GM23338 (cell line): ENCODE measurements around the gene FKBP1B. TPM values are rescaled to one million over a fixed set of nuclear protein-coding genes. Genes with fewer than 3 reads are reported as not detected.

ENCODE experiments used
- ATAC-seq: fragments of 200-7000 bp; cut with Tn5 transposase; 3 replicates; pipeline ENCODE4 v1.9.1; 2020
- DNase-seq: peaks from one replicate; pipeline ENCODE4 v3.0.0-alpha.2; 2015; ENCODE audit warnings: low spot score
- H2AFZ ChIP-seq: fragments of 200-600 bp; sonication (generic); 2 replicates; pipeline ENCODE4 v1.8.0; 2016; ENCODE audit warnings: antibody characterized with exemption, mild to moderate bottlenecking, moderate library complexity
- H3F3A ChIP-seq: fragments of 200-600 bp; sonication (generic); replicated peaks from 2 replicates; pipeline ENCODE4 v1.8.0; 2017; ENCODE audit warnings: antibody characterized with exemption, mixed run types, low read depth
- H3K27ac ChIP-seq: fragments of 200-600 bp; sonication (generic); 2 replicates; pipeline ENCODE4 v1.6.1; 2016; ENCODE audit warnings: low read depth
- H3K27me3 ChIP-seq: fragments of 200-600 bp; sonication (generic); 2 replicates; pipeline ENCODE4 v1.8.0; 2016; ENCODE audit warnings: mild to moderate bottlenecking, mixed run types, moderate library complexity; ENCODE audit not compliant: insufficient read depth
- H3K36me3 ChIP-seq: fragments of 200-600 bp; sonication (generic); 2 replicates; pipeline ENCODE4 v1.8.0; 2016; ENCODE audit warnings: mild to moderate bottlenecking; ENCODE audit not compliant: insufficient read depth
- H3K4me1 ChIP-seq: fragments of 200-600 bp; sonication (generic); 2 replicates; pipeline ENCODE4 v1.8.0; 2016; ENCODE audit warnings: mild to moderate bottlenecking, moderate library complexity; ENCODE audit not compliant: insufficient read depth
- H3K4me2 ChIP-seq: fragments of 200-600 bp; sonication (generic); 2 replicates; pipeline ENCODE4 v1.7.1; 2017; ENCODE audit warnings: mixed run types
- H3K4me3 ChIP-seq: fragments of 200-600 bp; sonication (generic); 2 replicates; pipeline ENCODE4 v1.6.1; 2016; ENCODE audit warnings: mixed run types
- H3K79me2 ChIP-seq: fragments of 200-600 bp; sonication (generic); replicated peaks from 2 replicates; pipeline ENCODE4 v1.8.0; 2017; ENCODE audit warnings: mild to moderate bottlenecking; ENCODE audit not compliant: insufficient read depth
- H3K9me2 ChIP-seq: fragments of 200-600 bp; sonication (generic); 2 replicates; pipeline ENCODE4 v1.8.0; 2017; ENCODE audit not compliant: insufficient read depth
- H4K20me1 ChIP-seq: fragments of 200-600 bp; sonication (generic); replicated peaks from 2 replicates; pipeline ENCODE4 v1.8.0; 2017; ENCODE audit warnings: mild to moderate bottlenecking; ENCODE audit not compliant: insufficient read depth
- H3K27ac Mint-ChIP-seq: 2 replicates; pipeline ENCODE4 v1.8.0; 2020; ENCODE audit warnings: inconsistent platforms, mild to moderate bottlenecking, moderate library complexity, mixed read lengths
- H3K27me3 Mint-ChIP-seq: 3 replicates; pipeline ENCODE4 v1.8.0; 2022; ENCODE audit warnings: low read depth, mild to moderate bottlenecking, moderate library complexity, mixed read lengths, inconsistent platforms; ENCODE audit not compliant: insufficient read depth, poor library complexity
- H3K36me3 Mint-ChIP-seq: 3 replicates; pipeline ENCODE4 v1.8.0; 2021; ENCODE audit warnings: low read depth, mild to moderate bottlenecking, inconsistent platforms, moderate library complexity, mixed read lengths
- H3K4me1 Mint-ChIP-seq: 3 replicates; pipeline ENCODE4 v1.8.0; 2020; ENCODE audit warnings: mild to moderate bottlenecking, inconsistent platforms, mixed read lengths
- H3K4me3 Mint-ChIP-seq: 3 replicates; pipeline ENCODE4 v1.8.0; 2021; ENCODE audit warnings: moderate library complexity, mild to moderate bottlenecking, inconsistent platforms, mixed read lengths
- H3K9me3 Mint-ChIP-seq: 3 replicates; pipeline ENCODE4 v1.8.0; 2020; ENCODE audit warnings: moderate library complexity, mild to moderate bottlenecking, inconsistent platforms, mixed read lengths
- CREB1 ChIP-seq: fragments of 250-450 bp; sonication (Bioruptor Pico); IDR thresholded peaks from 2 replicates; pipeline ENCODE4 v1.5.0; 2020; ENCODE audit warnings: low read depth, mild to moderate bottlenecking, moderate library complexity
- EZH2 ChIP-seq: fragments of 200-600 bp; sonication (generic); IDR thresholded peaks from one replicate; pipeline ENCODE4 v1.8.0; 2017; ENCODE audit warnings: antibody characterized with exemption, mild to moderate bottlenecking, low read depth; ENCODE audit not compliant: unreplicated experiment
- EZH2phosphoT487 ChIP-seq: fragments of 200-600 bp; sonication (generic); IDR thresholded peaks from one replicate; pipeline ENCODE4 v1.8.1; 2018; ENCODE audit warnings: antibody characterized with exemption; ENCODE audit not compliant: unreplicated experiment
- JUNB ChIP-seq: IDR thresholded peaks from one replicate; pipeline ENCODE4 v1.6.1; 2016; ENCODE audit warnings: antibody characterized with exemption; ENCODE audit not compliant: unreplicated experiment
- NANOG ChIP-seq: IDR thresholded peaks from 2 replicates; pipeline ENCODE4 v1.6.1; 2016; ENCODE audit warnings: antibody characterized with exemption, borderline replicate concordance
- POLR2AphosphoS5 ChIP-seq: IDR thresholded peaks from 2 replicates; pipeline ENCODE4 v1.6.1; 2016; ENCODE audit warnings: antibody characterized with exemption, low read depth
- STAT1 ChIP-seq: IDR thresholded peaks from one replicate; pipeline ENCODE4 v1.6.1; 2016; ENCODE audit warnings: antibody characterized with exemption; ENCODE audit not compliant: unreplicated experiment
- ZNF114 ChIP-seq: fragments of 250-450 bp; sonication (Bioruptor Pico); IDR thresholded peaks from 2 replicates; pipeline ENCODE4 v1.5.0; 2020; ENCODE audit warnings: mild to moderate bottlenecking, moderate library complexity
- ZNF331 ChIP-seq: fragments of 250-450 bp; sonication (Bioruptor Pico); IDR thresholded peaks from 2 replicates; pipeline ENCODE4 v1.5.0; 2020; ENCODE audit warnings: low read depth, mild to moderate bottlenecking, moderate library complexity
- polyA plus RNA-seq: library from polyadenylated mRNA; unstranded; fragments of >200 nt; fragmentation: Nextera tagmentation; extraction: Ambion mirVana; gene quantifications from 2 replicates; pipeline ENCODE4 v1.2.1, GENCODE V29; 2016
- total RNA-seq: library from RNA; depleted of rRNA; stranded (reverse); fragments of >200 nt; shearing (Covaris generic); gene quantifications from 2 replicates; pipeline ENCODE4 v1.2.3, GENCODE V29; 2014
- TF ChIP-seq, protein P1 (sequence below), 2 experiments: fragments of 200-600 bp in 1 of 2; sonication (generic) in 1 of 2; conservative IDR thresholded peaks; 2 replicates each; pipeline versions ENCODE4 v1.5.1 to v1.6.1; 2016 to 2017; ENCODE audit warnings: antibody characterized with exemption in 2 of 2, low read depth in 2 of 2, mild to moderate bottlenecking in 2 of 2, moderate library complexity in 1 of 2
- TF ChIP-seq, protein P2 (sequence below): IDR thresholded peaks from 2 replicates; pipeline ENCODE4 v1.6.1; 2016; ENCODE audit warnings: antibody characterized with exemption
- TF ChIP-seq, protein P3 (sequence below): IDR thresholded peaks from one replicate; pipeline ENCODE4 v1.6.1; 2018; ENCODE audit warnings: antibody characterized with exemption; ENCODE audit not compliant: unreplicated experiment
- TF ChIP-seq, protein P4 (sequence below): fragments of 250-450 bp; sonication (Bioruptor Pico); IDR thresholded peaks from 2 replicates; pipeline ENCODE4 v1.5.0; 2020; ENCODE audit warnings: mild to moderate bottlenecking, moderate library complexity

Gene FKBP1B
- total and polyA plus RNA-seq, 2 experiments from 2014 or later: 48.2 to 77.1 TPM

DNA sequence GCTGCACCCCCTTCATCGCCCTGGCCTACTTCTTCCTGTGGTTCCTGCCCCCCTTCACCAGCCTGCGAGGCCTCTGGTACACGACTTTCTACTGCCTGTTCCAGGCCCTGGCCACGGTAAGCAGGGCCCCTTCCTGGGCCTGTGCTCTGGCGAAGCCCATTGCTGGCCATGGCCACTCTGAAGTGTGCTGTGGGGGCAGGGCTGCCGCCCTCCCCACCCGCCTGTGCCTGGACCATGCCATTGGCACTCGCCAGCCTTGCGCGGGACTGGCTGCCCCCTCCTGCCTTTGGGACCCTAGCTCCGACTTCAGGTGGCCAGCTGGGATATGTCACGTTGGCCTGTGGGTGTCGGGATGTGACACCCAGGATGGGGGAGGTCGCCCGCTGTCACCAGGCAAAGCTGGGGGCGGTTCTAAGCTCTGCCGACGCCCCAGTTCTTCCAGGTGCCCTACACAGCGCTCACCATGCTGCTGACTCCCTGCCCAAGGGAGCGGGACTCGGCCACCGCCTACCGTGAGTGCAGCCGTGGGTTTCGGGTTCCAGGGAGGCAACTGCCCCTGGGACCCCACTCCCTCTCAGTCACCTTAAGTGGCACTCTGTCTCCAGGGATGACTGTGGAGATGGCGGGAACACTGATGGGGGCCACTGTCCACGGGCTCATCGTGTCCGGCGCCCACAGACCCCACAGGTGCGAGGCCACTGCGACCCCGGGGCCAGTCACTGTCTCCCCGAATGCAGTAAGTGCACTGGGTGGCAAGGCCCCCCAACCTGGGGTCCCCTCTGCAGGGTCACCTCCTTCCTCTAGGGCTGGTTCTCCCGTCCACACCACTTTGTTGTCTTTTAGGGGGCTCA lies 32.5 kb upstream of the FKBP1B start:
- Histone ChIP-seq H3K27ac (no peak overlapping the region), H3K79me2 (no peaks in the 10 kb centered on the region), H2AFZ (no peak overlapping the region), H3F3A (no peaks in the 10 kb centered on the region), H3K4me2 (no peak overlapping the region), H3K9me2 (no peaks in the 10 kb centered on the region), H3K4me1 (peaks cover 16% of the 10 kb centered on the region; the same call in 1 of the 2 replicates), H3K27me3 (no peaks in the 10 kb centered on the region), H3K36me3 (no peaks in the 10 kb centered on the region), H3K4me3 (no peak overlapping the region), H4K20me1 (no peaks in the 10 kb centered on the region)
- no peak overlapping the region for H3K27ac Mint-ChIP-seq
- H3K9me3 Mint-ChIP-seq: no peaks in the 10 kb centered on the region
- H3K27me3 Mint-ChIP-seq: peaks cover 14% of the 10 kb centered on the region
- no peak for TF ChIP-seq CREB1 (CRISPR knock-in tag)
- TF ChIP-seq STAT1: no peak
- TF ChIP-seq, protein P1, sequence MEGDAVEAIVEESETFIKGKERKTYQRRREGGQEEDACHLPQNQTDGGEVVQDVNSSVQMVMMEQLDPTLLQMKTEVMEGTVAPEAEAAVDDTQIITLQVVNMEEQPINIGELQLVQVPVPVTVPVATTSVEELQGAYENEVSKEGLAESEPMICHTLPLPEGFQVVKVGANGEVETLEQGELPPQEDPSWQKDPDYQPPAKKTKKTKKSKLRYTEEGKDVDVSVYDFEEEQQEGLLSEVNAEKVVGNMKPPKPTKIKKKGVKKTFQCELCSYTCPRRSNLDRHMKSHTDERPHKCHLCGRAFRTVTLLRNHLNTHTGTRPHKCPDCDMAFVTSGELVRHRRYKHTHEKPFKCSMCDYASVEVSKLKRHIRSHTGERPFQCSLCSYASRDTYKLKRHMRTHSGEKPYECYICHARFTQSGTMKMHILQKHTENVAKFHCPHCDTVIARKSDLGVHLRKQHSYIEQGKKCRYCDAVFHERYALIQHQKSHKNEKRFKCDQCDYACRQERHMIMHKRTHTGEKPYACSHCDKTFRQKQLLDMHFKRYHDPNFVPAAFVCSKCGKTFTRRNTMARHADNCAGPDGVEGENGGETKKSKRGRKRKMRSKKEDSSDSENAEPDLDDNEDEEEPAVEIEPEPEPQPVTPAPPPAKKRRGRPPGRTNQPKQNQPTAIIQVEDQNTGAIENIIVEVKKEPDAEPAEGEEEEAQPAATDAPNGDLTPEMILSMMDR (conservative IDR thresholded peaks at IDR 0.05; ENCODE audit: low read depth in 2 of 2): no peak
- TF ChIP-seq ZNF114 (CRISPR knock-in tag): no peak
- TF ChIP-seq, protein P2, sequence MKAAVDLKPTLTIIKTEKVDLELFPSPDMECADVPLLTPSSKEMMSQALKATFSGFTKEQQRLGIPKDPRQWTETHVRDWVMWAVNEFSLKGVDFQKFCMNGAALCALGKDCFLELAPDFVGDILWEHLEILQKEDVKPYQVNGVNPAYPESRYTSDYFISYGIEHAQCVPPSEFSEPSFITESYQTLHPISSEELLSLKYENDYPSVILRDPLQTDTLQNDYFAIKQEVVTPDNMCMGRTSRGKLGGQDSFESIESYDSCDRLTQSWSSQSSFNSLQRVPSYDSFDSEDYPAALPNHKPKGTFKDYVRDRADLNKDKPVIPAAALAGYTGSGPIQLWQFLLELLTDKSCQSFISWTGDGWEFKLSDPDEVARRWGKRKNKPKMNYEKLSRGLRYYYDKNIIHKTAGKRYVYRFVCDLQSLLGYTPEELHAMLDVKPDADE: no peak
- TF ChIP-seq JUNB: no peak
- TF ChIP-seq NANOG: no peak
- TF ChIP-seq, protein P3, sequence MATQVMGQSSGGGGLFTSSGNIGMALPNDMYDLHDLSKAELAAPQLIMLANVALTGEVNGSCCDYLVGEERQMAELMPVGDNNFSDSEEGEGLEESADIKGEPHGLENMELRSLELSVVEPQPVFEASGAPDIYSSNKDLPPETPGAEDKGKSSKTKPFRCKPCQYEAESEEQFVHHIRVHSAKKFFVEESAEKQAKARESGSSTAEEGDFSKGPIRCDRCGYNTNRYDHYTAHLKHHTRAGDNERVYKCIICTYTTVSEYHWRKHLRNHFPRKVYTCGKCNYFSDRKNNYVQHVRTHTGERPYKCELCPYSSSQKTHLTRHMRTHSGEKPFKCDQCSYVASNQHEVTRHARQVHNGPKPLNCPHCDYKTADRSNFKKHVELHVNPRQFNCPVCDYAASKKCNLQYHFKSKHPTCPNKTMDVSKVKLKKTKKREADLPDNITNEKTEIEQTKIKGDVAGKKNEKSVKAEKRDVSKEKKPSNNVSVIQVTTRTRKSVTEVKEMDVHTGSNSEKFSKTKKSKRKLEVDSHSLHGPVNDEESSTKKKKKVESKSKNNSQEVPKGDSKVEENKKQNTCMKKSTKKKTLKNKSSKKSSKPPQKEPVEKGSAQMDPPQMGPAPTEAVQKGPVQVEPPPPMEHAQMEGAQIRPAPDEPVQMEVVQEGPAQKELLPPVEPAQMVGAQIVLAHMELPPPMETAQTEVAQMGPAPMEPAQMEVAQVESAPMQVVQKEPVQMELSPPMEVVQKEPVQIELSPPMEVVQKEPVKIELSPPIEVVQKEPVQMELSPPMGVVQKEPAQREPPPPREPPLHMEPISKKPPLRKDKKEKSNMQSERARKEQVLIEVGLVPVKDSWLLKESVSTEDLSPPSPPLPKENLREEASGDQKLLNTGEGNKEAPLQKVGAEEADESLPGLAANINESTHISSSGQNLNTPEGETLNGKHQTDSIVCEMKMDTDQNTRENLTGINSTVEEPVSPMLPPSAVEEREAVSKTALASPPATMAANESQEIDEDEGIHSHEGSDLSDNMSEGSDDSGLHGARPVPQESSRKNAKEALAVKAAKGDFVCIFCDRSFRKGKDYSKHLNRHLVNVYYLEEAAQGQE: no peak
- no peak for TF ChIP-seq POLR2AphosphoS5
- TF ChIP-seq, protein P4, sequence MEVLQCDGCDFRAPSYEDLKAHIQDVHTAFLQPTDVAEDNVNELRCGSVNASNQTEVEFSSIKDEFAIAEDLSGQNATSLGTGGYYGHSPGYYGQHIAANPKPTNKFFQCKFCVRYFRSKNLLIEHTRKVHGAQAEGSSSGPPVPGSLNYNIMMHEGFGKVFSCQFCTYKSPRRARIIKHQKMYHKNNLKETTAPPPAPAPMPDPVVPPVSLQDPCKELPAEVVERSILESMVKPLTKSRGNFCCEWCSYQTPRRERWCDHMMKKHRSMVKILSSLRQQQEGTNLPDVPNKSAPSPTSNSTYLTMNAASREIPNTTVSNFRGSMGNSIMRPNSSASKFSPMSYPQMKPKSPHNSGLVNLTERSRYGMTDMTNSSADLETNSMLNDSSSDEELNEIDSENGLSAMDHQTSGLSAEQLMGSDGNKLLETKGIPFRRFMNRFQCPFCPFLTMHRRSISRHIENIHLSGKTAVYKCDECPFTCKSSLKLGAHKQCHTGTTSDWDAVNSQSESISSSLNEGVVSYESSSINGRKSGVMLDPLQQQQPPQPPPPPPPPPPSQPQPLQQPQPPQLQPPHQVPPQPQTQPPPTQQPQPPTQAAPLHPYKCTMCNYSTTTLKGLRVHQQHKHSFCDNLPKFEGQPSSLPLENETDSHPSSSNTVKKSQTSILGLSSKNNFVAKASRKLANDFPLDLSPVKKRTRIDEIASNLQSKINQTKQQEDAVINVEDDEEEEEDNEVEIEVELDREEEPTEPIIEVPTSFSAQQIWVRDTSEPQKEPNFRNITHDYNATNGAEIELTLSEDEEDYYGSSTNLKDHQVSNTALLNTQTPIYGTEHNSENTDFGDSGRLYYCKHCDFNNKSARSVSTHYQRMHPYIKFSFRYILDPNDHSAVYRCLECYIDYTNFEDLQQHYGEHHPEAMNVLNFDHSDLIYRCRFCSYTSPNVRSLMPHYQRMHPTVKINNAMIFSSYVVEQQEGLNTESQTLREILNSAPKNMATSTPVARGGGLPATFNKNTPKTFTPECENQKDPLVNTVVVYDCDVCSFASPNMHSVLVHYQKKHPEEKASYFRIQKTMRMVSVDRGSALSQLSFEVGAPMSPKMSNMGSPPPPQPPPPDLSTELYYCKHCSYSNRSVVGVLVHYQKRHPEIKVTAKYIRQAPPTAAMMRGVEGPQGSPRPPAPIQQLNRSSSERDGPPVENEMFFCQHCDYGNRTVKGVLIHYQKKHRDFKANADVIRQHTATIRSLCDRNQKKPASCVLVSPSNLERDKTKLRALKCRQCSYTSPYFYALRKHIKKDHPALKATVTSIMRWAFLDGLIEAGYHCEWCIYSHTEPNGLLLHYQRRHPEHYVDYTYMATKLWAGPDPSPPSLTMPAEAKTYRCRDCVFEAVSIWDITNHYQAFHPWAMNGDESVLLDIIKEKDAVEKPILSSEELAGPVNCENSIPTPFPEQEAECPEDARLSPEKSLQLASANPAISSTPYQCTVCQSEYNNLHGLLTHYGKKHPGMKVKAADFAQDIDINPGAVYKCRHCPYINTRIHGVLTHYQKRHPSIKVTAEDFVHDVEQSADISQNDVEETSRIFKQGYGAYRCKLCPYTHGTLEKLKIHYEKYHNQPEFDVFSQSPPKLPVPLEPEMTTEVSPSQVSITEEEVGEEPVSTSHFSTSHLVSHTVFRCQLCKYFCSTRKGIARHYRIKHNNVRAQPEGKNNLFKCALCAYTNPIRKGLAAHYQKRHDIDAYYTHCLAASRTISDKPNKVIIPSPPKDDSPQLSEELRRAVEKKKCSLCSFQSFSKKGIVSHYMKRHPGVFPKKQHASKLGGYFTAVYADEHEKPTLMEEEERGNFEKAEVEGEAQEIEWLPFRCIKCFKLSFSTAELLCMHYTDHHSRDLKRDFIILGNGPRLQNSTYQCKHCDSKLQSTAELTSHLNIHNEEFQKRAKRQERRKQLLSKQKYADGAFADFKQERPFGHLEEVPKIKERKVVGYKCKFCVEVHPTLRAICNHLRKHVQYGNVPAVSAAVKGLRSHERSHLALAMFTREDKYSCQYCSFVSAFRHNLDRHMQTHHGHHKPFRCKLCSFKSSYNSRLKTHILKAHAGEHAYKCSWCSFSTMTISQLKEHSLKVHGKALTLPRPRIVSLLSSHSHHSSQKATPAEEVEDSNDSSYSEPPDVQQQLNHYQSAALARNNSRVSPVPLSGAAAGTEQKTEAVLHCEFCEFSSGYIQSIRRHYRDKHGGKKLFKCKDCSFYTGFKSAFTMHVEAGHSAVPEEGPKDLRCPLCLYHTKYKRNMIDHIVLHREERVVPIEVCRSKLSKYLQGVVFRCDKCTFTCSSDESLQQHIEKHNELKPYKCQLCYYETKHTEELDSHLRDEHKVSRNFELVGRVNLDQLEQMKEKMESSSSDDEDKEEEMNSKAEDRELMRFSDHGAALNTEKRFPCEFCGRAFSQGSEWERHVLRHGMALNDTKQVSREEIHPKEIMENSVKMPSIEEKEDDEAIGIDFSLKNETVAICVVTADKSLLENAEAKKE (CRISPR knock-in tag): no peak
- TF ChIP-seq EZH2: no peak
- TF ChIP-seq ZNF331 (CRISPR knock-in tag): no peak
- no peak for TF ChIP-seq EZH2phosphoT487
- peaks cover 3% of the 10 kb centered on the region; the same call in 1 of the 3 replicates for H3K36me3 Mint-ChIP-seq
- no peak overlapping the region for H3K4me3 Mint-ChIP-seq
- ATAC-seq (no peak), DNase-seq (no peak)
- H3K4me1 Mint-ChIP-seq: peaks cover 27% of the 10 kb centered on the region
